Astrocyte of the hippocampus (primary cell): ENCODE measurements around the gene ZBTB32.
"Not testable (repeated sequence)": the region's sequence is repeated elsewhere in the genome, so short reads cannot be mapped to it uniquely, and the experiment has no call there.

Experiments
- DNase-seq: peaks from one replicate; pipeline ENCODE4 v3.0.0; 2011; ENCODE audit warnings: low read depth, low spot score

Gene ZBTB32

DNA sequence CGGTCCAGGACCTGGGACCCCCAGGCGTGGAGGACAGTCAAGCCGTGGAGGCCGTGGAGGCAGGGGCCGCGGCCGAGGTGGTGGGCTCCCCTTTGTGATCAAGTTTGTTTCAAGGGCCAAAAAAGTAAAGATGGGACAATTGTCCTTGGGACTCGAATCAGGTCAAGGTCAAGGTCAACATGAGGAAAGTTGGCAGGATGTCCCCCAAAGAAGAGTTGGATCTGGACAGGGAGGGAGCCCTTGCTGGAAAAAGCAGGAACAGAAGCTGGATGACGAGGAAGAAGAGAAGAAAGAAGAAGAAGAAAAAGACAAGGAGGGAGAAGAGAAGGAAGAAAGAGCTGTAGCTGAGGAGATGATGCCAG, 15.8 kb downstream of the ZBTB32 start:
- no peak for DNase-seq

DNA sequence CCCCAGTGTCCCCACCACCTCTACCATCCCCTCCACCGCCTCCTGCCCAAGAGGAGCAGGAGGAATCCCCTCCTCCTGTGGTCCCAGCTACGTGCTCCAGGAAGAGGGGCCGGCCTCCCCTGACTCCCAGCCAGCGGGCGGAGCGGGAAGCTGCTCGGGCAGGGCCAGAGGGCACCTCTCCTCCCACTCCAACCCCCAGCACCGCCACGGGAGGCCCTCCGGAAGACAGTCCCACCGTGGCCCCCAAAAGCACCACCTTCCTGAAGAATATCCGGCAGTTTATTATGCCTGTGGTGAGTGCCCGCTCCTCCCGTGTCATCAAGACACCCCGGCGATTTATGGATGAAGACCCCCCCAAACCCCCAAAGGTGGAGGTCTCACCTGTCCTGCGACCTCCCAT, 16.3 kb downstream of the ZBTB32 start:
- no peak for DNase-seq

DNA sequence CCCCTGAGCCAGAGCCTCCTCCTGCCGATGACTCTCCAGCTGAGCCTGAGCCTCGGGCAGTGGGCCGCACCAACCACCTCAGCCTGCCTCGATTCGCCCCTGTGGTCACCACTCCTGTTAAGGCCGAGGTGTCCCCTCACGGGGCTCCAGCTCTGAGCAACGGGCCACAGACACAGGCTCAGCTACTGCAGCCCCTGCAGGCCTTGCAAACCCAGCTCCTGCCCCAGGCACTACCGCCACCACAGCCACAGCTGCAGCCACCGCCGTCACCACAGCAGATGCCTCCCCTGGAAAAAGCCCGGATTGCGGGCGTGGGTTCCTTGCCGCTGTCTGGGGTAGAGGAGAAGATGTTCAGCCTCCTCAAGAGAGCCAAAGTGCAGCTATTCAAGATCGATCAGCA, 17.0 kb downstream of the ZBTB32 start:
- DNase-seq = no peak

DNA sequence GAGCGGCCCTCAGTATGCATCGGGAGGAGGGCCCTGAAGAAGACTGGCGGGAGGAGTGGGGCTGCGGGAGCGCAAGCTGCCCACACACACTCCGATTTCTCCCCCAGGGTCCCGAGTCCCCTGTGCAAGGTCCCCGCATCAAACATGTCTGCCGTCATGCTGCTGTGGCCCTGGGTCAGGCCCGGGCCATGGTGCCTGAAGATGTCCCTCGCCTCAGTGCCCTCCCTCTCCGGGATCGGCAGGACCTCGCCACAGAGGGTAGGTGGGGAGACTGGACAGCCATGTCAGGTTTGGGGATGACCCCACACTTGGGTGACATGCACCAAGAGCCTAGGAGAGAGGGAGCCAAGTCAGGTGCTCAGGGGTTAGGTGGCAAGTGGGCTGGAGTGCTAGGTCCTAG, 18.1 kb downstream of the ZBTB32 start:
- no peak for DNase-seq

DNA sequence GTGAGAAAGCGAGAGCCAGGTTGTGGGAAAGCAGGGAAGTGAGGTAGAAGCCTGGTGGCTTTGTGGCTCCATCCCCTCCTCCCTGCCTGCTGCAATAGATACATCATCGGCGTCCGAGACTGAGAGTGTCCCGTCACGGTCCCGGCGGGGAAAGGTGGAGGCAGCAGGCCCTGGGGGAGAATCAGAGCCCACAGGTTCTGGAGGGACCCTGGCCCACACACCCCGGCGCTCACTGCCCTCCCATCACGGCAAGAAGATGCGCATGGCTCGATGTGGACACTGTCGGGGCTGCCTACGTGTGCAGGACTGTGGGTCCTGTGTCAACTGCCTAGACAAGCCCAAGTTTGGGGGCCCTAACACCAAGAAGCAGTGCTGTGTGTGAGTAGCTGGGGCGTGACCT, 18.5 kb downstream of the ZBTB32 start:
- no peak for DNase-seq

DNA sequence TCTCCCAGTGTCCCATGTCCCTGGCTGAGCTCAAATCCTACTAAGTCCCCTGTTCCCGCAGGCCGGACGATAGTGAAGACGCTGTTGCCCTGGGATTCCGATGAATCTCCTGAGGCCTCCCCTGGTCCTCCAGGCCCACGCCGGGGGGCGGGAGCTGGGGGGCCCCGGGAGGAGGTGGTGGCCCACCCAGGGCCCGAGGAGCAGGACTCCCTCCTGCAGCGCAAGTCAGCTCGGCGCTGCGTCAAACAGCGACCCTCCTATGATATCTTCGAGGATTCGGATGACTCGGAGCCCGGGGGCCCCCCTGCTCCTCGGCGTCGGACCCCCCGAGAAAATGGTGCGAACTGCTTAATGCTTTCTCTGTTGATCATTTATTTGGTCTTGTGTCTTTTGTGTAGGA, 19.3 kb downstream of the ZBTB32 start:
- no peak for DNase-seq

DNA sequence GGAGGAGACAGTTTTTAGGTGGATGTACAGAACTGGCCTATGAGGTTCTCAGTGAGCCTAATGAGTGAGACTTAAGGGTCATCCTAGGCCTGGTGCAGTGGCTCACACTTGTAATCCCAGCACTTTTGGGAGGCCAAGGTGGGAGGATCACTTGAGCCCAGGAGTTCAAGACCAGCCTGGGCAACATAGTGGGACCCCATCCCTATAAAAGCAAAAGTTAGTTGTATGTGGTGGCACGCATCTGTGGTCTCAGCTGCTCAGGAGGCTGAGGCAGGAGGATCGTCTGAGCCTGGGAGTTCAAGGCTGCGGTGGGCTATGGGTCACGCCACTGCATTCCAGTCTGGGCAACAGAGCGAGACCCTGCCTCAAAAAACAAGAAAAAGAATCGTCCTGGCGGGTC, 19.8 kb downstream of the ZBTB32 start:
- DNase-seq = not testable (repeated sequence)

DNA sequence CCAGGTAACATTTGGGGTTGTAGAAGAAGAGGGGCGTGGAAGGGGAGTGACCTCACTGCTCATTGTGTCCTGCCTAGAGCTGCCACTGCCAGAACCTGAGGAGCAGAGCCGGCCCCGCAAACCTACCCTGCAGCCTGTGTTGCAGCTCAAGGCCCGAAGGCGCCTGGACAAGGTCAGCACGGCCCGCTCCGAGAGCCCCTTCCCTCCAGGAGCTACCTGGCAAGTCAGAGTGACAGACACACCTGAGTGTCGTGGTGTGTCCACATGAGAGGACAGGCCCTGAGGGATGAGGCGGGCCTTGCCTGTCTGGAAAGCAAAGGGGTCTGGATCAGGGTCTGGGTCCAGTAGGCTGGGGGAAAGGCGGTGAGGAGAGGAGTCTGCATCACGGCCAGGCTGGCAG, 20.2 kb downstream of the ZBTB32 start:
- no peak for DNase-seq

DNA sequence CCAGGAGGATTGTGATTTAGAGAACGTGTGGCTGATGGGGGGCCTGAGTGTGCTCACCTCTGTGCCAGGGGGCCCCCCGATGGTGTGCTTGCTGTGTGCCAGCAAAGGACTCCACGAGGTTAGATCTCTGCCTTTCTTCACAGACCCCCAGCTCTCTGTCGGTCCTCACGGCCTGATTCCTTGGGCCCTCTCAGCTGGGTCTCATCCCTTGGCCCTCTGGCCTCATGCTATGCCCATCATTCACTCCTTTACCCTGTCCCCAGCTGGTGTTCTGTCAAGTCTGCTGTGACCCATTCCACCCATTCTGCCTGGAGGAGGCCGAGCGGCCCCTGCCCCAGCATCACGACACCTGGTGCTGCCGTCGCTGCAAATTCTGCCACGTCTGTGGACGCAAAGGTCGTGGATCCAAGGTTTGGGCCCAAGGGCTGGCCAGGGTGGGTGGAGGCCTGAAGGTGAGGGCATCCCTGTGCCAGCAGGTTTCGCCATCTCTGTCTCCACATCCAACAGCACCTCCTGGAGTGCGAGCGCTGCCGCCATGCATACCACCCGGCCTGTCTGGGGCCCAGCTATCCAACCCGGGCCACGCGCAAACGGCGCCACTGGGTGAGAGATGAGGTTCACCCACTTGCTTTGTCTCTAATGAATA, 21.0 kb downstream of the ZBTB32 start:
- DNase-seq = no peak

DNA sequence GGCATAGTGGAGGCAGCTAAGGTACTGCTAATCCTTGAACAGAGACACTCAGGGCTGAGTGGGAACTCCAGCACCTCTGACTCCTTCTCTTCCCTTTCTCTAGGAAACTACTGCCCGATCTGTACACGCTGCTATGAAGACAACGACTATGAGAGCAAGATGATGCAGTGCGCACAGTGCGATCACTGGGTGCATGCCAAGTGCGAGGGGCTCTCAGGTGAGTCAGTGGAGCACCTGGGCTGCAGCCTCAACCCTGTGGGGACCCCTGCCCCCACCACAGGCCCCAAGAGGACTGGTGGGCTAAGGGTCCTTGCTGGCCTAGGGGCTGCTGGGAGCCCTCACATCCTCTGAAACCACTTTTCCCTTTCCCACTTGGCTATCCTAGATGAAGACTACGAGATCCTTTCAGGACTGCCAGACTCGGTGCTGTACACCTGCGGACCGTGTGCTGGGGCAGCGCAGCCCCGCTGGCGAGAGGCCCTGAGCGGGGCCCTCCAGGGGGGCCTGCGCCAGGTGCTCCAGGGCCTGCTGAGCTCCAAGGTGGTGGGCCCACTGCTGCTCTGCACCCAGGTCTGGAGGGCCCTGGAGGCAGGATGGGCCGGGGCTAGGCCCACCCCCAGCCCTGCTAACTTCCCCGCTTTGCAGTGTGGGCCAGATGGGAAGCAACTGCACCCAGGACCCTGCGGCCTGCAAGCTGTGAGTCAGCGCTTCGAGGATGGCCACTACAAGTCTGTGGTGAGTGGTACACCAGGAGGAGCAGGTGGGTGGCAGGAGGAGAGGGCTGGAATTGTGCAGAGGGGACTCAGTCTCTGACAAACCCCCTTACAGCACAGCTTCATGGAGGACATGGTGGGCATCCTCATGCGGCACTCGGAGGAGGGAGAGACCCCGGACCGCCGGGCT, 22.9 kb downstream of the ZBTB32 start:
- no peak for DNase-seq

DNA sequence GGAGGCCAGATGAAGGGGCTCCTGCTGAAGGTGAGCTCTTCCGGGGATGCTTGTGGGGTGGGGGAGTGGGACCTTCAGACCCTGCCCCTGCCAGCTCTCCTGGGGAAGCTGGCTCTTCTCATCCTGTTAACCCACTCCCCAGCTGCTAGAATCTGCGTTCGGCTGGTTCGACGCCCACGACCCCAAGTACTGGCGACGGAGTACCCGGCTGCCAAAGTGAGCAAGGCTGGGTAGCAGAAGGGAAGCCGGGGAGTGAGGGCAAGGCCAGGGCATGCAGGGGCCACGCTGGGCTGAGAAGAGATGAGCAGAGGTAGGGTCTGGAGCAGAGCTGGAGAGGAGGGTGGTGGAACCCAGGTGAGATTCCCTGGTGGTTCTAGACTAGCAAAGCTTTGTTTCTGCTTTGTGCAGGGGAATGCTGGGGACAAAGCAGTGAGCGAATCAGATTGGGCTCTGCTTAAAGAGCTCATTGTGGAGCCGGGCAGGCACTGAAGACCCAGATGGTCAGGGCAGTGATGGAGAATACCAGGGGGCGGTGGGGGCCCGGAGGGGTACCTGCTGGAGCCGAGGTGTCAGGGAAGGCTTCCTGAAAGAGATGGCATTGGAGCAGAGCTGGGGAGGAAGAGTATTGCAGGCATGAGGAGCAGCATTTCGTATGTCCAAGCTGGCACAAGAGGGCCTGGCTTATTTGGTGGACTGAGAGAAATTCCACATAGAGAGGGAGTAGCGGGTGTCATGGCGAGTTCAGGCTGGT, 23.8 kb downstream of the ZBTB32 start:
- DNase-seq = no peak

DNA sequence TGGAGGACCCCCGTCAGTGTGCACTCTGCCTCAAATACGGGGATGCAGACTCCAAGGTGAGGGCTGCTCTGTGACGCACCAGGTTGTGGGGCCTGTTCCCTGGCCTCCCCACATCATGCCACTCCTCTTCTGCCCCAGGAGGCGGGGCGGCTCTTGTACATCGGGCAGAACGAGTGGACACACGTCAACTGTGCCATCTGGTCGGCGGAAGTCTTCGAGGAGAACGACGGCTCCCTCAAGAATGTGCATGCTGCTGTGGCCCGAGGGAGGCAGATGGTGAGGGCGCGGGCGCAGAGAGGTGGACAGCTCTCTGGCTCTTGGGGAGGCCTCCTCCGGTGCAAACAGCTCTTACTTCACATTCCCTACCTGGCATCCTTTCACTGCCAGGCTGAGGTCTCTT, 24.7 kb downstream of the ZBTB32 start:
- DNase-seq = no peak

DNA sequence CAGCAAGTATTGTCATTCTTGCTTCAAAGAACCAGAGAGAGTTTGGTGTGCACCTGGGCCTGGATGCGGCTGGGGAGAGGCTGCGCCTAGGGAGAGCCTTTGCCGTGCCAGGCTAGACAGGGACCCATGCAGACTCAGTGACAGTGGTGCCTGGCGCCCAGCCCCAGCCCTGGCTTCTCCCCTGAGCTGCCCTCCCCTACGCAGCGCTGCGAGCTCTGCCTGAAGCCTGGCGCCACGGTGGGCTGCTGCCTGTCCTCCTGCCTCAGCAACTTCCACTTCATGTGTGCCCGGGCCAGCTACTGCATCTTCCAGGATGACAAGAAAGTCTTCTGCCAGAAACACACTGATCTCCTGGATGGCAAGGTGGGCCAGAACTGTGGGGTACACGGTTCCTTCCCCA, 25.4 kb downstream of the ZBTB32 start:
- DNase-seq = no peak

DNA sequence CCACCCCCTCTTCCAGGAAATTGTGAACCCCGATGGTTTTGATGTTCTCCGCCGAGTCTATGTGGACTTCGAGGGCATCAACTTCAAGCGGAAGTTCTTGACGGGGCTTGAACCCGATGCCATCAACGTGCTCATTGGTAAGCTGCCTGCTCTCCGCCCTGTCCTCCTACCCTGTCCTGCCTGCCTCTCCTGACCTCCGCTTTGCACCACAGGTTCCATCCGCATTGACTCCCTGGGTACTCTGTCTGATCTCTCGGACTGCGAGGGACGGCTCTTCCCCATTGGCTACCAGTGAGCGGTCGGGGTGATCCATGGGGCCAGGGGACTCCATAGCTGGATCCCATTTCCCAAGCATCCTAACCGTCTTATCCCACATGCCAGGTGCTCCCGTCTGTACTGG, 26.0 kb downstream of the ZBTB32 start:
- DNase-seq = no peak

DNA sequence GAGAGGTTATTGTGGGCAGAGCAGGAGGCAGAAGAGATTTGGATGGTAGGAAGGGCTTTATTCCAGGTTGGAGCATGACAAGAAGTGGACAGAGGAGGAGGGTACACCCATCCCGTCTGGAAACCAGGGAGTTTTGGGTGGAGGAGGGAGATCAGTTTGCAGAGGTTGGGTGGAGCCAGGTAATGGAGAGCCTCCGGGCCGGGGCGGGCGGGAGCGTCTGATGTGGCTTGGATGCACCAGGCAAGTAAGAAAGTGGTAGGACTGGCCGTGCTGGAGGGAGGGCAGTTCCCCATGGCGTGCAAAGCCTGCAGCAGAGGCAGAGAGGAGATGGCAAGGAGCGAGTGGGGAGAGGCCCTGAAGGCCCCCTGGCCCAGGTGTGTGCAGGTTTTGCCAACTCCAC, 27.0 kb downstream of the ZBTB32 start:
- DNase-seq = no peak

DNA sequence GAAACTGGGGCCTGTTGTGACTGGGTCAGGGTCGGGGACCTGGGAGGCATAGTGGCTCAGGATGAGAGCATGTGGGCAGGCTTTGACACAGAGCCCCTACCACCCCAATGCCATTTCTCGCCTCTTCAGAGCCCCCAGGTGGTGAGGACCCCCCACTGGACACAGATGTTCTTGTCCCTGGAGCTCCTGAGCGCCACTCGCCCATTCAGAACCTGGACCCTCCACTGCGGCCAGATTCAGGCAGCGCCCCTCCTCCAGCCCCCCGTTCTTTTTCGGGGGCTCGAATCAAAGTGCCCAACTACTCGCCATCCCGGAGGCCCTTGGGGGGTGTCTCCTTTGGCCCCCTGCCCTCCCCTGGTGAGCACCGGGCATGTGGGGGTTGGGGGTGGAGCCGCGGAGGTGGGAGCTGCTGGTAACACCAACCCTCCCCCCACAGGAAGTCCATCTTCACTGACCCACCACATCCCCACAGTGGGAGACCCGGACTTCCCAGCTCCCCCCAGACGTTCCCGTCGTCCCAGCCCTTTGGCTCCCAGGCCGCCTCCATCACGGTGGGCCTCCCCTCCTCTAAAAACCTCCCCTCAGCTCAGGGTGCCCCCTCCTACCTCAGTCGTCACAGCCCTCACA, 27.5 kb downstream of the ZBTB32 start:
- no peak for DNase-seq

DNA sequence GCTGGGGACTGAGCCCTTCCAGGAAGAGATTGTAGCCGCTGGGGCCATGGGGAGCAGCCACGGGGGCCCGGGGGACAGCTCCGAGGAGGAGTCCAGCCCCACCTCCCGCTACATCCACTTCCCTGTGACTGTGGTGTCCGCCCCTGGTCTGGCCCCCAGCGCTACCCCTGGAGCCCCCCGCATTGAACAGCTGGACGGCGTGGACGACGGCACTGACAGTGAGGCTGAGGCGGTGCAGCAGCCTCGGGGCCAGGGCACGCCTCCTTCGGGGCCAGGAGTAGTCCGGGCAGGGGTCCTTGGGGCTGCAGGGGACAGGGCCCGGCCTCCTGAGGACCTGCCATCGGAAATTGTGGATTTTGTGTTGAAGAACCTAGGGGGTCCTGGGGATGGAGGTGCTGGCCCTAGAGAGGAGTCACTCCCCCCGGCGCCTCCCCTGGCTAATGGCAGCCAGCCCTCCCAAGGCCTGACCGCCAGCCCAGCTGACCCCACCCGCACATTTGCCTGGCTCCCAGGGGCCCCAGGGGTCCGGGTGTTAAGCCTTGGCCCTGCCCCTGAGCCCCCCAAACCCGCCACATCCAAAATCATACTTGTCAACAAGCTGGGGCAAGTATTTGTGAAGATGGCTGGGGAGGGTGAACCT, 28.3 kb downstream of the ZBTB32 start:
- DNase-seq = no peak

DNA sequence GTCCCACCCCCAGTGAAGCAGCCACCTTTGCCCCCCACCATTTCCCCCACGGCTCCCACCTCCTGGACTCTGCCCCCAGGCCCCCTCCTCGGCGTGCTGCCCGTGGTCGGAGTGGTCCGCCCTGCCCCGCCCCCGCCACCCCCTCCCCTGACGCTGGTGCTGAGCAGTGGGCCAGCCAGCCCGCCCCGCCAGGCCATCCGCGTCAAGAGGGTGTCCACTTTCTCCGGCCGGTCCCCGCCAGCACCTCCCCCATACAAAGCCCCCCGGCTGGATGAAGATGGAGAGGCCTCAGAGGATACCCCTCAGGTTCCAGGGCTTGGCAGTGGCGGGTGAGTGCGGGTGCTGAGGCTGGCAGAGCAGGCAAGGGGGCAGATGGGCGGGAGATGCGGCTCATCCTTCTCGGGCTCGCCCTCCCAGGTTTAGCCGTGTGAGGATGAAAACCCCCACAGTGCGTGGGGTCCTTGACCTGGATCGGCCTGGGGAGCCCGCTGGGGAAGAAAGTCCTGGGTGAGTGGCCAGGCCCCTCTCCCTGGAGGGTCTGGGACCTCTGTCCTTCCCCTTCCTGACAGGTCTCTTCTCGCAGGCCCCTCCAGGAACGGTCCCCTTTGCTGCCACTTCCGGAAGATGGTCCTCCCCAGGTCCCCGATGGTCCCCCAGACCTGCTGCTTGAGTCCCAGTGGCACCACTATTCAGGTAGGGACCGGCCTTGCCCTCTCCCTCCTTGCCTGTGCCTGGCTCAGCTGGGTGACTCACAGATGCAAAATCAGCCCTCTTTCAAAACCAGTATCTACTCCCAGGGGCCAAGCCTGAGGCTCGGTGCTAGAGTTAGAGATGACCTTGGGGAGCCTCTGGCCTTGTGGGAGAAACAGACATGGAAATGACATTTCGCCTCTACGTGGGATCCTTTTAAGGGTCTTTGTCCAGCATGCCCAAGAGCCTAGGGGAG, 29.1 kb downstream of the ZBTB32 start:
- DNase-seq = no peak

DNA sequence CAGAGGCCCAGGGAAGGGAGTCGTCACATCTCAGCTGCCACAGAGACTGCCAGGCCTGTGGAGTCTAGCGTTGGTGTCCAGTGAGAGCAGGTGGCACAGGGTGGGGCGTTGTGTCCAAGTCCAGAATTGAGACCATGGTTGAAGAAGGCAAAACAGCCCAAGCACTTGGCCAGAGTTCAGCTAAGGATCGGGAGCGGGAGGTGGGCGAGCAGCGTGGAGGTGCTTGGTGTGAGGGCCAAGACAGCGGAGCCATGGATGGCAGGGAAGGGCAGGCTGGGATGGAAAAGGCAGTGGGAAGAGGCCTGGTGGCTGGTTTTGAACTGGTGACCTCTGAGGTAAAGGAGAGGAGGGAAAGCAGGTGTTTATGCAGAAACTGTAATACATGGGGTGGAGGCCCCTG, 29.9 kb downstream of the ZBTB32 start:
- no peak for DNase-seq

DNA sequence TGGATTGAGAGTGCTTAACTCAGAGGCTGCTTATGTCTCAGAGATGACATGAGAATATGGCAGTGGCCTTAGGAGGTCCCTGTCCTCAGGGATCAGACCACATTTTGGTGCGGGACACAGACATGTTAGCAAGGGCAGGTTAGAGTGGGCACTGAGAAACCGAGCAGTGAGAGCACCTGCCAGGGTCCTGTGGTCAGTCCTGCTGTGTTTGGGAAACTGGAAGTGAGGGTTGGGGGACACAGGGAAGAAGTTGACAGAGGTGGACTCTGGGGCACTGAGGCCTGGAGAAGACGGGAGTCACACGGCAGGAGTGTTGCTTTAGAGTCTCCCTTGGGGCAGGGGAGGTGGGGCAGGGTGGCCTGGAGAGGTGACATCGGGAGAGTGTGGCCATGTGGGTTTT, 30.5 kb downstream of the ZBTB32 start:
- DNase-seq = no peak
